EL (cell line): ENCODE results near the gene SLFN13.
"Not testable (repeated sequence)": the region's sequence is repeated elsewhere in the genome, so short reads cannot be mapped to it uniquely, and the experiment has no call there.

Experiments used
- DNase-seq: peaks from one replicate; pipeline ENCODE4 v3.0.0-alpha.2; 2016

The SLFN13 gene

GRCh38 chr17:35448214-35448898, at the start of gene SLFN13:
SLFN13 (minus strand) TSS chr17:35448766; CDS start chr17:35445680, 3,086 bp downstream.
- peak; percentile 85 for DNase-seq

- DNase-seq, result no peak
Observed at GRCh38 chr17:35496451-35497290, 48.1 kb upstream of the SLFN13 start.

GRCh38 chr17:35493040-35493439, 44.5 kb upstream of the SLFN13 start:
- no peak for DNase-seq

DNA sequence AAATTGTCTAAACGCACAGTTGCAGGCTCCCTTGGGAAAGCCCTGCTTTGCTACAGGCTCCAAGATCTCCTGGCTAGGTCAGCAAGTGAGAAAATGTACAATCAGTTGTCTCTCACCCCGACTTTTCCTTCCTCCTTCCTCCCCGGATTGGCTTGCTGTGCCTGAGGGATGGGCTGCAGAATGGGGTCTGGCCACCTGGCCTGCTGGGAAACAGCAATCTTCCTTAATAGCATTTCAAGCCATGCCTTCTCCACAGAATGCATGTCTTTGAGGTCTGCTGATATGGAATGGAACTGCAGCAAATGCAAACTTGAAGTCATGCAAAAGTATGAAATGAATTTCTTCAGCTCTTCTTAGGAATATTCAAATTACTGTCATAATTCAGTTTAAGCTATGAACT, 42.9 kb upstream of the SLFN13 start:
- no peak for DNase-seq

GRCh38 chr17:35489944-35490343, 41.4 kb upstream of the SLFN13 start:
- no peak for DNase-seq

DNA sequence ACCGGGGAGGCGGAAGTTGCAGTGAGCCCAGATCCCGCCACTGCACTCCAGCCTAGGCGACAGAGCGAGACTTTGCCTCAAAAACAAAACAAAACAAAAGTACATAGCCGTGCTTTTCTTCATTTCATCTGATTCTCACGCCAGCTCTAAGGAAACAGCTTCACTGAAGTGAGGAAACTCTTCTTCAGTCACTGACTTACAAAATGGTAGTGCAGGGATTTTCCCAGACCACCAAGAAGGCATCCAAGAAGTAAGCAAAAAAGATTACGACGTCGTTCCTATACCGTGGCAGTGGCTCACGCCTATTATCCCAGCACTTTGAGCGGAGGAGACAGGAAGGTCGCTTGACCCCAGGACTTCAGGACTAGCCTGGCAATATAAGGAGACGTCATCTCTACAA, 40.4 kb upstream of the SLFN13 start:
- DNase-seq, result no peak

GRCh38 chr17:35486920-35487732, 38.6 kb upstream of the SLFN13 start:
- peak; percentile 69 for DNase-seq

DNA sequence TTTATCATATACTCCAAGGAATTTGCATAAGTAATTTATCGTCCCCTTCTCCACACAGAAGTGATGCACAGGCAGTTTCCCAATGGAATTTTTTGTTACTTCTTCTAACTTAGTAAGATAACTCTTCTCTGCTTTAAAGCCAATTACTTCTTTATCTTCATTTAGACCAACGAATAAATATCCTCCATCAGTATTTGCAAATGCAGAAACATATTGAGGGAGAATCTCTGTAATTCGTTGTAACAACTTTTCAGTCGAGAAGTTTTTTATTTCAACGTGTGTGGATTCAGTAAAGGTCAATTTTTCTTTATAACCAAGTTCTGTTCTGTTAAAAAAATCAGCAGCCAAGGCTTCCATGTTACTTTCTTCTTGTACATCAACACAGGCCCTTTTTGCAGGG, 30.7 kb upstream of the SLFN13 start:
- DNase-seq, result no peak

DNA sequence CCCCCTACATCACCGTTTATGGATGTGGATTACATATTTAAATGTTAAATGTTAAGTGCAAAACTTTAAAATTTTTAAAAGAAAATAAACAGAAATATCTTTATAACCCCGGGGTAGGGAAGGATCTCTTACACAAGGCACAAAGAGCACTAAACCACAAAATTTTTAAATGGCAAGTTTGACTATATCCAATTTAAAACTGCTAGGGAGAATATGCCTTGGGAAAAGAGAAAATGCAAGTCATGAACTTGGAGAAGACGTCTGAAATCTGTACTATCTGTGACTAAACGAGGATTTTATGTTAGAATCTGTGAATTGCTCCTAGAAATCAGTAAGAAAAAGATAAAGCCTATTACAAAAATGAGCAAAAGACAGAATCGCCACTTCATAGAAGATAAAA, 28.7 kb upstream of the SLFN13 start:
- no peak for DNase-seq

- DNase-seq, result no peak
Observed at GRCh38 chr17:35476283-35476820, 27.8 kb upstream of the SLFN13 start.

- no peak for DNase-seq
Observed at GRCh38 chr17:35468475-35468874, 19.9 kb upstream of the SLFN13 start.

GRCh38 chr17:35467824-35468223, 19.3 kb upstream of the SLFN13 start:
- DNase-seq, result no peak

GRCh38 chr17:35460354-35460851, 11.8 kb upstream of the SLFN13 start:
- no peak for DNase-seq

DNA sequence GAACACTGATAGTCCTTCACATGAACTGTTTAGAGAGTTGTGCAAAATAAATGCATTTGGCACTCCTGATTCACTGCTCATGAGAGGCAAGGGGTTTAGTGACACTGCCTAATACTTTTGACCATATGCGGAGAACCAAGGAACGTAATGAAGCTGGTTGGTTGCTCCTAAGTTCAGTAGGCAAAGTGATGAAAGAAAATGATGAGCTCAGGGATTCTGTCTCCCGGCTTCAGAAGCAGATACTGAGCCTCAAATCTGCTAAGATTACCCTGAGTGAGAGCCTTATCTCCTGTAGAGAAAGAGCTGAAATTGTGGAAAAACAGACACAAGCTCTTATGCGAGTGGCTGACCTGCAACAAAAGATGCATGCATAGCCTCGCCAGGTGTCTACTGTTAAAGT, 5.5 kb upstream of the SLFN13 start:
- DNase-seq, result not testable (repeated sequence)

- DNase-seq, result no peak
Observed at GRCh38 chr17:35453171-35453570, 4.6 kb upstream of the SLFN13 start.

DNA sequence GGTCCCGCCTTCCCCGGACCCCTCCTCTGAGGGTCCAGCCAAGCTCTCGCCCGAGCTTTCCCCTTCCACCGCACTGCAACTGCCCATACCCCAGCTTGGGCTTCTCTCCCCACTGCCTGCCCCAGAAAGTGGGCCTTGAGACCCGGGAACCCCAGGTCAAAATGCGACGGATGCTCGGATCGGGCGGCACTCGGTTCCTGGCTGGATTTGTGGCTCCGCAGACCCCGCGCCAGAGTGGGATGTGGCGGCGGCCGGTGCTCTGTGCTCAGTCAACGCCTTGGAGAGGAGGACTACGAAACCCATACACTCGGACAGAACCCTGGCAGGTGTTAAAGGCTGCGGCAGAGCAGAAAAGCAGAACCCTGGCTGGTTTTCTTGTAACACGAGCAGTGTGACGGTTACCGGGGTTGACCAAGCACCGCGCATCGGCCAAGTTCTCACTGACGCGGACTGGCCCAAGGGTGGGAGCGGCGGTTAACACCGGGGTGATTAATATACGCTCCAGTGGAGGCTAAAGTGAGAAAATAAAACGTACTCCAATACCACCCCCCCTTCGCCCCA, 885 bp upstream of the SLFN13 start:
- peak; percentile 8 for DNase-seq

DNA sequence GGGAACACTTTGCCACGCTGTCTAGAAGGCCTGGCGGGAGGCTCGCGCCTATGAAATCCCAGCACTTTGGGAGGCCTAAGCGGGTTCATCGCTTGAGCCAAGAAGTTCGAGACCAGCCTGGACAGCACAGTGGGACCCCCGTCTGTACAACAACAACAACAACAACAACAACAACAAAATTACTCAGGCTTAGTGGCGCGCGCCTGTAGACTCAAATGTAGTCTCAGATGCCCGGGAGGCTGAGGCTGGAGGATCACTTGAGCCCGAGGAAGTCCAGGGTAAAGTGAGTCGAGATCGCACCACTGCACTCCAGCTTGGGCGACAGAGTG, 297 bp upstream of the SLFN13 start:
- DNase-seq, result no peak

DNA sequence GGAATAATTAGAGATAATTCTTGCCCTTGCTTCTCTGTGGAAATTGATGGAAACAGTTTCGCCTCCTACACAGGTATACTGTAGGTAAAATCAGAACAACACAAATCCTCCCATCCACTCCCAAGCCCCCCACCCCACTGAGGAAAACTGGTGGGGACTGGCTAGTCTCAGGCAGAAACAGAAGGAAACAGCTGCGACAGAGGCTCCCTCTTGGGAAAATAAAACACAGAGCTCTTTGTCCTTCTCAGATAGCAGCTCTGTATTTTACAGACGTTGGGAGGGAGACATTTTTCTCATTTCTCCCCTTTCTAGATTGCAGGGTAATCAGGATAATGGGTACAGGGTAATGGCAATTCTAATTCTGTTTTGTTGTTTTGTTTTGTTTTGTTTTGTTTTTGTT, 1.1 kb downstream of the SLFN13 start:
- DNase-seq, result no peak

DNA sequence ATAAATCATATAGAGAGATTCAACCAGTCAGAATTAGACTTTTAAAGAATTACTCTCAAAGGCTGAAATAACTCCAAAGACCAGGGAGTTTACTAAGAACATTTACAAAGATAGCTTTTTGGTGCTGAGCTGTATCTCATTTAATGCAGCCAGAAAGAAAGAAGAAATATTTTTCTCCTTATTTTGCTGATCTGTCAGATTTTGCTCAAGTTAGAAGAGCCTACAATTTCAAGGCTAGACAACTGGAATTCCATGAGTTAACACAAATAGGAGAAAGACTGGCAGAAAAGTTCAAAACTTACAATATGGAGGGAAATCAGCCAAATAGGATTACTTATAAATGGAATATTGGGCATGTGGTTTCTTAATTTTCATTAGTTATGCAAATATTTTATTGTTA, 10.1 kb downstream of the SLFN13 start:
- no peak for DNase-seq

DNA sequence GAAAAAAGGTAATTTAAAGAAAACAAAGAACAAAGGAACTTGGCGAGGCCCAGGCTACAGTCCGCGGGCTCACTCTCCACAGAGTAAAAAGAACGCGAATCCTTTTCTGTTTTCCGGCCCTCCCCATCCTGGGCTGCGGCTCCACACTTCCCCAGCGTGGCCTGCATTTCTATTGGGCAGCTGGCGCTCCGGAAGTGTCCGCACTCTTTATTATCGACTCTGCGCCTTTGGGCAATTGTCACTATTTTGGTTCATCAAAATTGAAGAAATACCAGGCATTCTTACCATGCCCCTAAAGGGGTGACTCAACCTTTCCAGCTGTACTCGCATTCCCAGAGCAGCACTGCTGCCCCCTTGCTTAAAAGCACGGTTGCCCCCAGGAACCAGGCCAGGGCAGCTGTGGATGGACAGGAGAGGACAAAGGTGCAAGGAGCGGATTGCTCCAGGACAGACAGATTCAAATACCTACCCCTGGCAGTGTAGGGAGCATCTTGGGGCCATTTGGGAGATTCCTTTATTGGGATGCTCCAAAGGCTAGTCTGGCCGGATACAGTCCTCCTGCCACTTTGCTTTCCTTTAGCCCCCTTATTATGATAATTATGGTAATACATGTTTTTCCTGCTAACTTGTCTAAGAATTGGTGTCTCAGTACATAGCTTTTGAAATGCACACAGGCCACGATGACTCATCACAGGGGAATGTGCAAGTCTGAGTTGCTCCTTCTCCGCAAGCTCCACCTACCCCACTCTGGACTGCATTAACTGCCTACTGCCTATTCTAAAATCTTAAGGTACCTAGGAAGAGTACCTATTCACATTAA, 15.3 kb downstream of the SLFN13 start:
- DNase-seq, result peak; percentile 100

DNA sequence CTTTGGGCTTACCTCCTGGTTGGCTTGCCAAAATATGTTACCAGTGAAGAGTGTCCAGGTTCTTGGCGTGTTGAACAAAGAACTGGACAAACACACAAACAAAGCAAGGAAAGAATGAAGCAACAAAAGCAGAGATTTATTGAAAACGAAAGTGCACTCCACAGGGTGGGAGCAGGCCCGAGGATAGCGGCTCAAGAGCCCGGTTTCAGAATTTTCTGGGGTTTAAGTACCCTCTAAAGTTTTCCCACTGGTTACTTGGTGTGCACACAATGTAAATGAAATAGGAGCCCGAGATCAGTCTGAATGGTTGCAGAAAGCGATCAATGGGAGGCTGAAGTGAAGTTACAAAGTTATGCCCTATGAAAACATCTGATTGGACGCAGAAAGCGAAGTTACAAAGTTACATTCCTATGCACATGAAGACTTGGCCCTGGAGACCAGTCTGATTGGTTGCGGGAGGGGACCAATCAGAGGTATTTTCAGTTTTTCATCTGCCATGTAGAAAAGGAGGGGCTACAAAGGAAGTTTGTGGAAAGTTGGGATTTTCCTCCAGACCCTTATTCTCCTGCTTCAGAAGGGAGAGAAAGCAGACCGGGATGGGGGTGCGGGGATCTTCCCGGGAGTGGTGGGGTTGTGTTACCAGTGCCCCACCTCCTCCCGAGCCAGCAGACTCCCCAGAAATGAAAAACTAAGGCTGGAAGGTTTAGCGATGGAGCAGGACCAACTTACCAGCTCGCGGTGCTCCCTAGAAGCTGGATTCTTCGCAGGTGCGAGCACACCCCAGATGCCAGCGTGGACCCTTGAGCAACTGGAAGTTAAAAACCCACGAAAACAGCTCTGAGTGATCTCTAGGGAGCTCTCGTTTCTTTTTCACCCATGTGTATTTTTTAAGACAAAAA, 16.1 kb downstream of the SLFN13 start, which contains the start of gene SLFN12:
Gene SLFN12, minus strand, starts transcription at position 325 of the 899 bp plus-strand sequence. CDS start 9,472 bp downstream, outside the sequence.
- DNase-seq, result peak; percentile 97
